HG02973 (cell line): Measurements from ENCODE around the gene CACNA2D2.

Experiments used
- ATAC-seq: cut with Tn5 transposase; IDR thresholded peaks from one replicate; pipeline ENCODE4 v1.9.1; 2021; ENCODE audit warnings: moderate library complexity; ENCODE audit not compliant: unreplicated experiment

Gene CACNA2D2

GRCh38 chr3:50317300-50317699, 186.1 kb downstream of the CACNA2D2 start:
- no peak for ATAC-seq

DNA sequence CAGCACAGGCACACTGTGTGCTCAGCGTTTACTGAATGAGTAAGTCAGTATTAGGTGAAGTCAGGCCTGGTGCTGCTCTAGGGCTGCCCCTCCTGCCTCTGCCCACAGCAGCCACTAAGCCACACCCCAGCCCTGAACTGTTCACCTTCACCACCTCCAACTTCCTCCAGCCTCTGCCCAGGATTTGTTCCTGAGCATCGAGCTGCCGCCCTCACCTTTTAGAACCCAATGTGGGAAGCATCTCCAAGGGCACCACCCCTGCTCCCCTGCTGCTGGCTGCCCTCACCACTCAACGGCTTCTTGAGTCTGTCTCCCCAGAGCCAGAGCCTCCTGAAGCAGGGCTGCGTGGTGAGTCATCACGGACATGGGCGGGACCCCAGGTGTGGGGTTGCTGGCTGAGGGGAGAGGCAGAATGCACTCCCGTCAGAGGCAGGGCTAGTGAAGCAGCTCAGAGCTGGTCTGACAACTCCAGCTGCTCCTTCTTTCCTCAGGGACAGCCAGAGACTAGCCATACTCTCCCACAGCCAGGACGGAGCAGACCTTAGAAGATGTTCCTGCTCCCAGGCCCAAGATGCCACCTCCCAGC, 186.7 kb downstream of the CACNA2D2 start:
- no peak for ATAC-seq

GRCh38 chr3:50314816-50315215, 188.6 kb downstream of the CACNA2D2 start:
- no peak for ATAC-seq

GRCh38 chr3:50314342-50314741, 189.1 kb downstream of the CACNA2D2 start:
- no peak for ATAC-seq
